ENCODE data around the gene KIAA1549.

DNA sequence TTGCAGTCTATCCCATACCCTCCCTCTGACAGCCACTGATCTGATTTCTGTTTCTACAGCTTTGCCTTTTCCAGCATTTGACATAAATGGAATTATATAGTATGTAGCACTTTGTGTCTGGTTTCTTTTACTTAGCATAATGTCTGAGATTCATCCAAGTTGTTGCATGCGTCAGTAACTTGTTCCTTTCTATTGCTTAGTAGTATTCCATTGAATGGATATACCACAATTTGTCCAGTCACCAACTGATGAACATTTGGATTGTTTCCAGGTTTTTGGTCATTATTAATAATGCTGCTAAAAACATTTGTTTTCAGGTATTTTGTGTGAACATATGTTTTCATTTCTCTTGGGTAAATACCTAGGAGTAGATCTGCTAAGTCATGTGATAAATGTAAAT lies 6.5 kb upstream of the KIAA1549 start:
- TF ChIP-seq, protein P1, sequence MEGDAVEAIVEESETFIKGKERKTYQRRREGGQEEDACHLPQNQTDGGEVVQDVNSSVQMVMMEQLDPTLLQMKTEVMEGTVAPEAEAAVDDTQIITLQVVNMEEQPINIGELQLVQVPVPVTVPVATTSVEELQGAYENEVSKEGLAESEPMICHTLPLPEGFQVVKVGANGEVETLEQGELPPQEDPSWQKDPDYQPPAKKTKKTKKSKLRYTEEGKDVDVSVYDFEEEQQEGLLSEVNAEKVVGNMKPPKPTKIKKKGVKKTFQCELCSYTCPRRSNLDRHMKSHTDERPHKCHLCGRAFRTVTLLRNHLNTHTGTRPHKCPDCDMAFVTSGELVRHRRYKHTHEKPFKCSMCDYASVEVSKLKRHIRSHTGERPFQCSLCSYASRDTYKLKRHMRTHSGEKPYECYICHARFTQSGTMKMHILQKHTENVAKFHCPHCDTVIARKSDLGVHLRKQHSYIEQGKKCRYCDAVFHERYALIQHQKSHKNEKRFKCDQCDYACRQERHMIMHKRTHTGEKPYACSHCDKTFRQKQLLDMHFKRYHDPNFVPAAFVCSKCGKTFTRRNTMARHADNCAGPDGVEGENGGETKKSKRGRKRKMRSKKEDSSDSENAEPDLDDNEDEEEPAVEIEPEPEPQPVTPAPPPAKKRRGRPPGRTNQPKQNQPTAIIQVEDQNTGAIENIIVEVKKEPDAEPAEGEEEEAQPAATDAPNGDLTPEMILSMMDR (IDR thresholded peaks at IDR 0.05), result no peak
- no peak for TF ChIP-seq POLR2A (IDR thresholded peaks at IDR 0.05)

All from lower leg skin (tissue), 3 donors.